ENCODE measurements around the gene TRAPPC10.

GRCh38 chr21:43995521-43996105, 16.5 kb upstream of the TRAPPC10 start:
- TF ChIP-seq POLR2A (IDR thresholded peaks at IDR 0.05; ENCODE audit: low read length): no peak
- TF ChIP-seq GATA1 (IDR thresholded peaks at IDR 0.05; ENCODE audit: low read depth, low read length): no peak

Data from erythroblast (primary cell).